Skeletal muscle tissue (tissue), 4 donors: ENCODE results near the gene AIG1. TPM values are rescaled to one million over a fixed set of nuclear protein-coding genes. Genes with fewer than 3 reads are reported as not detected.
"Not testable (repeated sequence)": the region's sequence is repeated elsewhere in the genome, so short reads cannot be mapped to it uniquely, and the experiment has no call there.

Experiments used
- H3K27ac ChIP-seq: one replicate; pipeline ENCODE4 v1.7.0; 2013; ENCODE audit warnings: mild to moderate bottlenecking, low read depth, low read length, inconsistent platforms
- H3K27me3 ChIP-seq, 3 donors: one replicate each; pipeline ENCODE4 v1.7.0; 2013; ENCODE audit warnings: low read length in 3 of 3; ENCODE audit not compliant: control insufficient read depth in 3 of 3, insufficient read depth in 3 of 3
- H3K36me3 ChIP-seq, 3 donors: one replicate each; pipeline ENCODE4 v1.7.0; 2013; ENCODE audit warnings: low read length in 3 of 3; ENCODE audit not compliant: control insufficient read depth in 3 of 3, insufficient read depth in 3 of 3
- H3K4me1 ChIP-seq, 3 donors: one replicate each; pipeline ENCODE4 v1.7.0; 2013; ENCODE audit warnings: low read length in 3 of 3, mild to moderate bottlenecking in 3 of 3; ENCODE audit not compliant: control insufficient read depth in 3 of 3, insufficient read depth in 3 of 3
- H3K4me3 ChIP-seq, 3 donors: one replicate each; pipeline ENCODE4 v1.7.0; 2013; ENCODE audit warnings: low read length in 3 of 3
- H3K9ac ChIP-seq, 3 donors: one replicate each; pipeline ENCODE4 v1.7.0; 2013; ENCODE audit warnings: low read length in 3 of 3, mild to moderate bottlenecking in 3 of 3, moderate library complexity in 2 of 3, low read depth in 1 of 3
- H3K9me3 ChIP-seq, 3 donors: one replicate each; pipeline ENCODE4 v1.7.0; 2013; ENCODE audit warnings: low read length in 3 of 3; ENCODE audit not compliant: control insufficient read depth in 3 of 3
- total RNA-seq: library from RNA; depleted of rRNA; stranded (reverse); fragments of >200 nt; gene quantifications from one replicate; pipeline ENCODE4 v1.2.3, GENCODE V29; 2014
- donor health status: Osteomylitis.

The AIG1 gene
- total RNA-seq, 1 donor from 2014 or later, result 31.3 TPM

GRCh38 chr6:143064951-143065683, 4.4 kb downstream of the AIG1 start:
- peaks cover 15 to 29% (median 26%) of the 10 kb centered on the region in 3 donors for H3K4me1 ChIP-seq
- H3K9ac ChIP-seq, result no peak overlapping the region
- no peak overlapping the region for H3K4me3 ChIP-seq
- H3K36me3 ChIP-seq, result no peaks in the 10 kb centered on the region
- no peaks in the 10 kb centered on the region for H3K9me3 ChIP-seq
- H3K27me3 ChIP-seq, result no peaks in the 10 kb centered on the region
- no peak overlapping the region for H3K27ac ChIP-seq

GRCh38 chr6:143068001-143068400, 7.3 kb downstream of the AIG1 start:
- Histone ChIP-seq H3K9ac (no peak overlapping the region), H3K9me3 (no peaks in the 10 kb centered on the region), H3K4me3 (no peak overlapping the region), H3K36me3 (no peaks in the 10 kb centered on the region), H3K4me1 (peaks cover 0 to 11% (median 8%) of the 10 kb centered on the region in 3 donors), H3K27ac (no peak overlapping the region), H3K27me3 (no peaks in the 10 kb centered on the region)

GRCh38 chr6:143074101-143074500, 13.4 kb downstream of the AIG1 start:
- Histone ChIP-seq H3K27ac (no peak overlapping the region), H3K9me3 (no peaks in the 10 kb centered on the region), H3K4me3 (no peak overlapping the region), H3K36me3 (no peaks in the 10 kb centered on the region), H3K4me1 (no peaks in the 10 kb centered on the region), H3K27me3 (no peaks in the 10 kb centered on the region), H3K9ac (no peak overlapping the region)

GRCh38 chr6:143074670-143075318, 14.1 kb downstream of the AIG1 start:
- Histone ChIP-seq H3K27me3 (no peaks in the 10 kb centered on the region), H3K36me3 (no peaks in the 10 kb centered on the region), H3K9me3 (no peaks in the 10 kb centered on the region)

GRCh38 chr6:143078468-143079324, 18.0 kb downstream of the AIG1 start:
- Histone ChIP-seq H3K9ac (no peak overlapping the region), H3K27me3 (no peaks in the 10 kb centered on the region), H3K36me3 (no peaks in the 10 kb centered on the region), H3K9me3 (no peaks in the 10 kb centered on the region), H3K4me1 (peaks cover 0 to 2% (median 0%) of the 10 kb centered on the region in 3 donors), H3K27ac (no peak overlapping the region), H3K4me3 (no peak overlapping the region)

More at GRCh38 chr6:143074670-143075318, 14.1 kb downstream of the AIG1 start:
- Histone ChIP-seq H3K27ac (no peak overlapping the region), H3K9ac (no peak overlapping the region), H3K4me3 (no peak overlapping the region), H3K4me1 (no peaks in the 10 kb centered on the region)

- no peak overlapping the region for H3K9ac ChIP-seq
- no peaks in the 10 kb centered on the region for H3K27me3 ChIP-seq
- H3K4me3 ChIP-seq, result no peak overlapping the region
- H3K4me1 ChIP-seq, result peaks cover 0 to 2% (median 0%) of the 10 kb centered on the region in 3 donors
- H3K27ac ChIP-seq, result no peak overlapping the region
- no peaks in the 10 kb centered on the region for H3K9me3 ChIP-seq
- no peaks in the 10 kb centered on the region for H3K36me3 ChIP-seq
Measured at GRCh38 chr6:143079325-143079640, 18.6 kb downstream of the AIG1 start.

GRCh38 chr6:143082274-143082673, 21.6 kb downstream of the AIG1 start:
- H3K4me3 ChIP-seq, H3K27me3 ChIP-seq, H3K9me3 ChIP-seq, H3K27ac ChIP-seq, H3K36me3 ChIP-seq, H3K4me1 ChIP-seq, H3K9ac ChIP-seq: not testable (repeated sequence)

- H3K9ac ChIP-seq, H3K27me3 ChIP-seq, H3K9me3 ChIP-seq, H3K36me3 ChIP-seq, H3K4me3 ChIP-seq, H3K4me1 ChIP-seq, H3K27ac ChIP-seq: not testable (repeated sequence)
Measured at GRCh38 chr6:143084019-143084418, 23.3 kb downstream of the AIG1 start.

GRCh38 chr6:143087335-143087734, 26.6 kb downstream of the AIG1 start:
- H3K27me3 ChIP-seq, H3K36me3 ChIP-seq, H3K9ac ChIP-seq, H3K4me3 ChIP-seq, H3K27ac ChIP-seq, H3K9me3 ChIP-seq, H3K4me1 ChIP-seq: not testable (repeated sequence)

GRCh38 chr6:143087856-143088255, 27.2 kb downstream of the AIG1 start:
- H3K4me3 ChIP-seq, result no peak overlapping the region
- H3K4me1 ChIP-seq, result peaks cover 0 to 2% (median 0%) of the 10 kb centered on the region in 3 donors

More at GRCh38 chr6:143087856-143088255, 27.2 kb downstream of the AIG1 start:
- Histone ChIP-seq H3K27ac (no peak overlapping the region), H3K27me3 (no peaks in the 10 kb centered on the region), H3K9ac (no peak overlapping the region), H3K36me3 (no peaks in the 10 kb centered on the region), H3K9me3 (no peaks in the 10 kb centered on the region)
